Right lobe of liver (tissue), 6 donors: ENCODE measurements around the gene TFB2M. TPM values are rescaled to one million over a fixed set of nuclear protein-coding genes. Genes with fewer than 3 reads are reported as not detected.

Experiments used
- ATAC-seq, 4 donors: fragments of 200-7000 bp; cut with Tn5 transposase; one replicate each; pipeline ENCODE4 v1.9.1; 2020; ENCODE audit warnings: mild to moderate bottlenecking in 4 of 4, moderate library complexity in 4 of 4
- DNase-seq, 3 donors: peaks; one replicate each; pipeline ENCODE4 v3.0.0-alpha.2; 2020
- H3K27ac ChIP-seq, 3 donors: fragments of 200-600 bp; one replicate each; pipeline ENCODE4 v1.8.0; 2022
- H3K27me3 ChIP-seq, 2 donors: fragments of 200-600 bp; one replicate each; pipeline ENCODE4 v1.8.0; 2022
- H3K36me3 ChIP-seq, 4 donors: fragments of 200-600 bp; sonication (generic) in 1 of 4; one replicate each; pipeline versions ENCODE4 v1.5.1 to v1.8.0; 2017 to 2022; ENCODE audit warnings: control low read depth in 1 of 4
- H3K4me1 ChIP-seq, 4 donors: fragments of 200-600 bp; sonication (generic) in 1 of 4; one replicate each; pipeline versions ENCODE4 v1.5.1 to v1.8.0; 2017 to 2022; ENCODE audit warnings: control low read depth in 1 of 4
- H3K4me3 ChIP-seq, 3 donors: fragments of 200-600 bp; one replicate each; pipeline ENCODE4 v1.8.0; 2022
- H3K9me3 ChIP-seq, 4 donors: fragments of 200-600 bp; sonication (generic) in 1 of 4; one replicate each; pipeline versions ENCODE4 v1.5.1 to v1.8.0; 2017 to 2022; ENCODE audit warnings: control low read depth in 1 of 4
- CTCF ChIP-seq, 4 donors: fragments of 200-600 bp in 3 of 4; fragments of 450-650 bp in 1 of 4; IDR thresholded peaks; one replicate each; pipeline versions ENCODE4 v1.5.1 to v1.8.0; 2016 to 2022; ENCODE audit warnings: antibody characterized with exemption in 4 of 4, mild to moderate bottlenecking in 2 of 4
- POLR2A ChIP-seq: fragments of 450-650 bp; IDR thresholded peaks from one replicate; pipeline ENCODE4 v1.6.1; 2017; ENCODE audit warnings: antibody characterized with exemption, mild to moderate bottlenecking
- WGBS: methylation state at CpG from one replicate; pipeline ENCODE4 v1.1.6; 2018; ENCODE audit warnings: low coverage, low lambda C conversion rate; ENCODE audit not compliant: insufficient coverage; ENCODE audit errors: missing lambda C conversion rate; 5-methylcytosine and 5-hydroxymethylcytosine counted together
- intact Hi-C, 2 donors: fragments of 100-400 bp; cut with DNase I; formaldehyde crosslinking; loops; one replicate each; pipeline versions ENCODE4 v1.11.2 to v1.14.1; 2022
- total RNA-seq, 6 experiments: library from RNA; depleted of rRNA in 2 of 6; stranded (reverse); fragments of >200 nt in 2 of 6; fragmentation: NEBNext Ultra II Directional in 3 of 6; extraction: Animal tissue kit (Norgen Biotek cat#: 25700) in 3 of 6; gene quantifications; one replicate each; pipeline versions ENCODE4 v1.1.0 to v1.2.4, GENCODE V29; 2016 to 2023
- donor health status: DM: no; HTN: yes; CAD: no.
- donor health status: DM: no; HTN: no; CAD: no.
- donor health status: DM: no; HTN: no; CAD: no.
- donor health status: DM: no; HTN: yes; CAD: no.
- donor health status: DM: no; HTN: yes; CAD: no.

The TFB2M gene
- total RNA-seq, 6 experiments from 2014 or later: 13.1 to 24.8 (median 19.6) TPM

GRCh38 chr1:246518456-246519205 lies 47.4 kb downstream of the TFB2M start:
- DNase-seq: no peak
- Histone ChIP-seq H3K4me3 (no peak overlapping the region), H3K36me3 (no peaks in the 10 kb centered on the region), H3K9me3 (peaks cover 0 to 6% (median 0%) of the 10 kb centered on the region in 4 donors), H3K27me3 (no peaks in the 10 kb centered on the region), H3K27ac (no peak overlapping the region), H3K4me1 (no peaks in the 10 kb centered on the region)
- 73% methylated on average over 3 of the region's 17 CpGs for whole genome bisulfite sequencing
- TF ChIP-seq CTCF (IDR thresholded peaks at IDR 0.05): no peak
- no peak for TF ChIP-seq POLR2A
- ATAC-seq: peak in 1 of 4 donors; percentile 27
- intact Hi-C loops: no loop called here

- Histone ChIP-seq H3K36me3 (no peaks in the 10 kb centered on the region), H3K27ac (no peak overlapping the region), H3K4me3 (no peak overlapping the region), H3K27me3 (no peaks in the 10 kb centered on the region), H3K9me3 (peaks cover 0 to 6% (median 0%) of the 10 kb centered on the region in 4 donors), H3K4me1 (no peaks in the 10 kb centered on the region)
- intact Hi-C loops: no loop called here
- ATAC-seq (no peak), DNase-seq (no peak)
- TF ChIP-seq POLR2A (no peak), CTCF (IDR thresholded peaks at IDR 0.05) (no peak)
- no CpG with 5 or more reads among the region's 7 CpGs for WGBS
Measured at GRCh38 chr1:246517391-246517790, 48.7 kb downstream of the TFB2M start.

GRCh38 chr1:246516126-246516525 lies 49.9 kb downstream of the TFB2M start:
- Histone ChIP-seq H3K4me3 (no peak overlapping the region), H3K9me3 (peaks cover 0 to 6% (median 0%) of the 10 kb centered on the region in 4 donors), H3K4me1 (no peaks in the 10 kb centered on the region), H3K27me3 (no peaks in the 10 kb centered on the region), H3K36me3 (no peaks in the 10 kb centered on the region), H3K27ac (no peak overlapping the region)
- ATAC-seq: no peak
- 76% methylated on average over 7 of the region's 10 CpGs for WGBS
- intact Hi-C loops: no loop called here
- no peak for DNase-seq
- TF ChIP-seq POLR2A (no peak), CTCF (IDR thresholded peaks at IDR 0.05) (no peak)

GRCh38 chr1:246515390-246516005 lies 50.6 kb downstream of the TFB2M start:
- WGBS: 84% methylated on average over 3 of the region's 3 CpGs
- H3K36me3 ChIP-seq: no peaks in the 10 kb centered on the region
- no peak overlapping the region for H3K4me3 ChIP-seq
- H3K27ac ChIP-seq: no peak overlapping the region
- no peaks in the 10 kb centered on the region for H3K4me1 ChIP-seq
- ATAC-seq (no peak), DNase-seq (no peak)
- H3K9me3 ChIP-seq: peaks cover 0 to 6% (median 0%) of the 10 kb centered on the region in 4 donors
- no peaks in the 10 kb centered on the region for H3K27me3 ChIP-seq
- TF ChIP-seq POLR2A (no peak), CTCF (IDR thresholded peaks at IDR 0.05) (no peak)
- intact Hi-C loops: no loop called here
